GM21786 (cell line): Measurements from ENCODE around the gene TCAP.

Experiments
- ATAC-seq: cut with Tn5 transposase; IDR thresholded peaks from one replicate; pipeline ENCODE4 v1.9.1; 2021; ENCODE audit not compliant: unreplicated experiment

TCAP gene

DNA sequence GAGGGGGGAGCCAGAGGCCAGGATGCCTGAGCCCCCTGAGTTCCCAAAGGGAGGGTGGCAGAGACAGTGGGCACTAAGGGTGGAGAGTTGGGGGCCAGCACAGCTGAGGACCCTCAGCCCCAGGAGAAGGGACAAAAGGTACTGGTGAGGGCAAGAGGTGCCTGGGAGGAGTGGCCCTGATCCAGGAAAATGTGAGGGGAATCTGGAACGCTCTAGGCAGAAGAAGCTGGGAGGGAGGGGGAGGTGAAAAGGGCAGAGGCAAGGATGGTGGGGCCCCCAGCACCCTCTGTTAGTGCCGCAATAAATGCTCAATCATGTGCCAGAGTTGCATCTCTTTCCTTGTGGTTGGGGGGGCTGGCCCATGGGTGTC, 1.1 kb downstream of the TCAP start:
- no peak for ATAC-seq

DNA sequence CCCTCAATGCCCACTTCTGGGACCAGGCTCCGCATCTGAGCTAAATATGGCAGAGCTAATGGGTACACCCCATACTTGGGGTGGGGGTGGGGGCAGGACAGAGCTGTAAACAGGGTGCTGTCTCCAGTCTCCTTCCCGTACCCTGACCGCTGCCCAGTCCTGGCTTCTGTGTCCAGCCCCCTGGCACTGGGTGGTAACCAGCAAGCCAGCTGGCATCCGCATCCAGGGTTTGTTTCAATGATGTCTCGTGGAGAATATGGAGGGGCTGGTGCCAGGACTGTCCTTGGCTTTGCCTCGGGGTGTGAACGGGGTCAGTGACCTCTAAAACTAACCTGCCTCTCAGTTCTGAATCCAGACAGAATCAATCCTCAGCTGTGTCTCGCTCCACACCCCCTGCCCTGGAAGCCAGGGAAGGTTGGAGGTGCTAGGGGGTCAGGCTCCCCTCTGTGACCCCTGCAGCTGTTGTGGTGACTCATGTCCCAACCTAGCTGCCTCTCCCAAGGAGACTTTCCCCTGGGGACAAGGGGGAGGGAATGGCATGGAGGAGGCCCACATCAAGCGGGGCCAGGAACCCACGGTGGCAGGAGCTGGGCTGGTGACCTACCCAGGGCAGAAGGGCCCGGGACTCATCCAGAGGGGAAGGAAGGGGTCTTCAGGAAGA, 1.6 kb downstream of the TCAP start:
- no peak for ATAC-seq

DNA sequence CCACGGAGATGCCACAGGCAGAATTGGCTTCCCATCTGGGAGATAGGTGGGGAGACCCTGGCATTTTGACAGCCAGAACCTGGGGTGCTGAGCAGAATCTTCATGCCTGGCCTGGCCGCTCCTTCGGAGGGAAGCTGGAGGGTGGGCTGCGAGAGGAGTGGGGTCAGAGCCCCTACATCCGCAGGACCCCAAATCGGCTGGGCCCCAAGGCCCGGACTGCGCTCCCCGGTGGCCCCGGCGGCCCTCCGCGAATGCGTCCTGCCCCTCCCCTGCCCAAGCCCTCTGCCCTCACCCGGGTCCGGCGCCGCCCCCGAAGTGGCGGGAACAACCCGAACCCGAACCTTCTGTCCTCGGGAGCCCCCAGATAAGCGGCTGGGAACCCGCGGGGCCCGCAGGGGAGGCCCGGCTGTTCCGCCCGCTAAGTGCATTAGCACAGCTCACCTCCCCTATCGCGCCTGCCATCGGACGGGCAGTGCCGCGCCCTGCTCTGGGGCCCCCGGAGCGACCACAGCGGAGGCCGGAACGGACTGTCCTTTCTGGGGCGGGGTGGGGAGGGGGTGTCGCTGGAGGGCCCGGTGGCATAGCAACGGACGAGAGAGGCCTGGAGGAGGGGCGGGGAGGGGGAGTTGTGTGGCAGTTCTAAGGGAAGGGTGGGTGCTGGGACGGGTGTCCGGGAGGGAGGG, 2.3 kb downstream of the TCAP start:
- ATAC-seq: no peak

DNA sequence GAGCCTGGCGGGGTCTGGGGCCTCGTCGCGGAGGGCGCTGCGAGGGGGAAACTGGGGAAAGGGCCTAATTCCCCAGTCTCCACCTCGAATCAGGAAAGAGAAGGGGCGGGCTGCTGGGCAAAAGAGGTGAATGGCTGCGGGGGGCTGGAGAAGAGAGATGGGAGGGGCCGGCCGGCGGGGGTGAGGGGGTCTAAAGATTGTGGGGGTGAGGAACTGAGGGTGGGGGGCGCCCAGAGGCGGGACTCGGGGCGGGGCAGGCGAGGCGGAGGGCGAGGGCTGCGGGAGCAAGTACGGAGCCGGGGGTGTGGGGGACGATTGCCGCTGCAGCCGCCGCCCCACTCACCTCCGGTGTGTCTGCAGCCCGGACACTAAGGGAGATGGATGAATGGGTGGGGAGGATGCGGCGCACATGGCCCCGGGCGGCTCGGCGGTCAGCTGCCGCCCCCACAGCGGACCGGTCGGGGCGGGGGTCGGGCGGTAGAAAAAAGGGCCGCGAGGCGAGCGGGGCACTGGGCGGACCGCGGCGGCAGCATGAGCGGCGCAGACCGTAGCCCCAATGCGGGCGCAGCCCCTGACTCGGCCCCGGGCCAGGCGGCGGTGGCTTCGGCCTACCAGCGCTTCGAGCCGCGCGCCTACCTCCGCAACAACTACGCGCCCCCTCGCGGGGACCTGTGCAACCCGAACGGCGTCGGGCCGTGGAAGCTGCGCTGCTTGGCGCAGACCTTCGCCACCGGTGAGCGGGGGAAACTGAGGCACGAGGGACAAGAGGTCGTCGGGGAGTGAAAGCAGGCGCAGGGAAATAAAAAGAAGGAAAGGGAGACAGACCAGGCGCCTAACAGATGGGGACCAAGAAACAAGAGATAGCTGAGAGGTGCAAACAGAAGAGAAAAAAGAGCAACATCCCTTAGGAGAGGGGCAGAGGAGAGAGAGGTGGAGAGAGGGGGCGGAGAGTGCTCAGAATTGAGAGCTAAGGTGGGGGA, 3.1 kb downstream of the TCAP start, which contains the start of gene PNMT:
PNMT (plus strand) TSS at position 509 of the 980 bp plus-strand sequence; CDS start at position 532, 23 bp downstream.
- no peak for ATAC-seq

DNA sequence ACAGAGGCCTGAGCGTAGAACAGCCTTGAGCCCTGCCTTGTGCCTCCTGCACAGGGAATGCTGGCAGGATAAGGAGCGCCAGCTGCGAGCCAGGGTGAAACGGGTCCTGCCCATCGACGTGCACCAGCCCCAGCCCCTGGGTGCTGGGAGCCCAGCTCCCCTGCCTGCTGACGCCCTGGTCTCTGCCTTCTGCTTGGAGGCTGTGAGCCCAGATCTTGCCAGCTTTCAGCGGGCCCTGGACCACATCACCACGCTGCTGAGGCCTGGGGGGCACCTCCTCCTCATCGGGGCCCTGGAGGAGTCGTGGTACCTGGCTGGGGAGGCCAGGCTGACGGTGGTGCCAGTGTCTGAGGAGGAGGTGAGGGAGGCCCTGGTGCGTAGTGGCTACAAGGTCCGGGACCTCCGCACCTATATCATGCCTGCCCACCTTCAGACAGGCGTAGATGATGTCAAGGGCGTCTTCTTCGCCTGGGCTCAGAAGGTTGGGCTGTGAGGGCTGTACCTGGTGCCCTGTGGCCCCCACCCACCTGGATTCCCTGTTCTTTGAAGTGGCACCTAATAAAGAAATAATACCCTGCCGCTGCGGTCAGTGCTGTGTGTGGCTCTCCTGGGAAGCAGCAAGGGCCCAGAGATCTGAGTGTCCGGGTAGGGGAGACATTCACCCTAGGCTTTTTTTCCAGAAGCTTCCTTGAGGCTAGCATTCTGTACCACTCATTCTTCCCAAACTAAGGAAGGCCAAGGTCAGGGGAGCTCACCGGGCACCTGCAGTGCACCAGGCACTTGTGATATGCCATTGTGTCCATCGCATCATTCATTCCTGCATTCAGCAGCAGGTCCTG, 5.0 kb downstream of the TCAP start:
- ATAC-seq: no peak

DNA sequence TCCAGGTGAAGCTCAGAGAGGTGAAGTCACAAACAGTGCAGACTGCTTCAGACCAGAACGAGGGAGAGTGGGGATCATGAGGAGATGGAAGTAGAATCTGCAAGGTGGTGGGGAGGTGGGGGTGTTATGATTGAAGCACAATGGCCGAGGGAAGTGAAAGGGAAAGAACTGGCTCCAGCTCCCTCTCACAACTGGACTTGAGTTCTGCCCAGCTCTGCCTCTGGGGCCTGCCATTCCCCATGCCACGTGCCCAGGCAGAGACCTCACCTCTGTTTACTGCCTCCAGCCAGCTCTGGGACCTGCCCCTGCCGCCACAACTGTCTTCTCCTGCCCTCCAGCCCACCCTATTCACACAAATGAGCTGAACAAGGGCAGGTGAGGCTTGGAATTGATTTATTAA, 5.6 kb downstream of the TCAP start:
- ATAC-seq: no peak

DNA sequence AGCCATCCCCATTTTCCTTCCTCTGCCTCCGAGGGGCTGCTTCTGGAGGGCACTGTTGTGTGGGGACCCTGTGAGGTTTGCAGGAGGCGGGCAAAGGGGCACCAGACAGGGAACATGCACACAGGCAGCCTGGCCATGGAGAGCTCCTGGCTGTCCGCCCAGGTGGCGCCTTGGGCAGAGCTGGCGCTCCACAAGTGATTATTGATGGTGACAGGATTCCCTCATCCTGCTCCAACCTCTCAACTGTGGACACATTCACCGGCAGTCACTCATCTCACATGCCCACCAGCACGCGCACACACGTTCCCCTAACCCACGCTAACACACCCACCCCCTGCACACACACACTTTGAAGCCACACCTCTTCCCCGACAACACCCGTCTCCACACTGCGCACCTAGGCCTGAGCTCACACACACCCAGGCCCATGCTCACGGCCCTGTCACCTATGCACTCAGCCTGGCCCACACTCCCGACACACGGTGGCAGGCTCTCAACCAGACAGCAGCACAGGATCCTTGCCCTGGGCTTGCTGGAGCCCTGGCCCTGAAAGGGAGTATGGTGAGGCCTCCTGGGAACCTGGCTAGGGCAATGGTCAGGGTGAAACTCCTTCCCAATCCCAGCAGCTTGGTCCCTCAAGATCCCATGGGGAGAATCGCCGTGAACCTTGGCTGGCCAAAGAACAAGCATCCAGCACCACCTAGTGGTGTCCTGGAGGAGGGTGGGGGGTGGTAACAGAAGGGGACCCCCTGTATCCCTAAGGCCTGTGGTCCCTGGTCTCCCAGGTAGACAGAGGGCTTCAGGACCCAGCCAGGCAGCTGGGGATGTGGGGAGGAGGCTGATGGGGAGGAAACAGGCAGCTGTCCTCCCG, 6.7 kb downstream of the TCAP start:
- no peak for ATAC-seq

DNA sequence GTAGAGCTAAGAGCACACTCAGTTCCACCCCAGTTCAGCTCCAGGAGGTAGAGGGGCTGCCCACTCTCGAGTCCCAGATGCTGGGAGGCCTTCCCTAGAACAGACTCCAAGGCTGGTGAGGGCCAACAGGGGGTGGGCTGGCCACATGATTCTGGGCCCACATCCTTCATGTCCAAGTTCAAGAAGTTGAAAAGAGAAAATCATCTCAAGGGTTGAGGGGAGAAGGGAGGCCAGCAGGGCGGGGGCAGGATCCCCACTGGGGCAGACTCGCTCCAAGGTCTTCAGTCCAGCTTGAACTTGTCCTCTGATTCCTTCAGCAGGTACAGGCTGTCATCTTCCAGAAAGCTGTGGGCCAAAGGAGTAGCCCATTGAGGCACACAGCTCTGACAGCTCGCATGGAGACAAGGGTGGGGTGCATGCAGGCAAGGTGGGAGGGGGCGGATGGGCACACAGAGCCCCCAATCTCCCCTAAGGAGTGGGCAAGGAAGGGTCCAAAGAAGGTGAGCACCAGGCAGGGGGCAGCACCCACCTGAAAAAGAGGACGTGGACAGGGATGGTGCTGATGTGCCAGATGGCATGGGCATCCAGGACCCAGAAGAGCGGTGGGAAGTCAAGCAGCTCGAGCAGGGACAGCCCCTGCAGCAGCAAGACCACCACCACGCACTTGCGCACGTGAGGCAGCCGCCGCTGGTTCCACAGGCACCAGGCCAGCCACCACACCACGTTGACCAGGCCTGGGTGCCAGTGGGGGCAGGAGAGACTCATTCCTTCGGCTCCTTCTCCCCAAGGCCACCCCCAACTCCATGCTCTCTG, 7.6 kb downstream of the TCAP start:
- no peak for ATAC-seq

DNA sequence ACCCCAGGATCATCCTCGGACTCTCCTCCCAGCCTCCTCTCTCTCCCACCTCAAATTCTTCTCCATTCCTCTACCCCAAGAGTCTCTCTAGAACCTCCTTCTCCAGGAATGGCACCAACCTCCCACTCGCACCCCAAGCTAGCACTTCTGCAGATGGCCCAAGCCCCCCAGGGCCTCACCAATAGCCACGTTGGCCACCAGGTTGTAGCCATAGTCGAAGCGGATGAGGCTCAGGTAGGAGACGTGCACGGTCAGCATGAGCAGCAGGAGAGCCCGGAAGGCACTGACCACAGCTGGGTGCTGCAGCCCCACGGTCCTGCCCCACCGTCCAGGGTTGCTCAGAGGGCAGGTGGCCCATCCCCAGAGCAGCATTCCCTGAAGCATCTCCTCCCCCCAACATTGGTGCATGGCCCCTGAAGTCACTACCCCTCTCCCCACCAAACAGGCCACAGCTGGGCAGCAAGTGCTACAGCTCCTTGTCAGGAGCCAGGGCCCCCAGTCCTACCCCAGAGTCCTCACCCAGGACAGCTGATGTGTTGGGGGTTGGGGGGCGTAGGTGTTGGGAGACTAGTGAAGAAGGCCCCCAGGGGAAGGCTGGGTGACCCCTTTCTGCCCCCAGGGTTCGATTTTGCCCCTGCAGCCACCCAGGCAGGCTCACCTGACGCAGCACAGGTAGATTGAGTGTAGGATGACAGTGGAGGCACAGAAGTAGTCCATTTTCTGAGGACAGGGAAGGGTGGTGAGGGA, 8.4 kb downstream of the TCAP start:
- ATAC-seq: no peak

DNA sequence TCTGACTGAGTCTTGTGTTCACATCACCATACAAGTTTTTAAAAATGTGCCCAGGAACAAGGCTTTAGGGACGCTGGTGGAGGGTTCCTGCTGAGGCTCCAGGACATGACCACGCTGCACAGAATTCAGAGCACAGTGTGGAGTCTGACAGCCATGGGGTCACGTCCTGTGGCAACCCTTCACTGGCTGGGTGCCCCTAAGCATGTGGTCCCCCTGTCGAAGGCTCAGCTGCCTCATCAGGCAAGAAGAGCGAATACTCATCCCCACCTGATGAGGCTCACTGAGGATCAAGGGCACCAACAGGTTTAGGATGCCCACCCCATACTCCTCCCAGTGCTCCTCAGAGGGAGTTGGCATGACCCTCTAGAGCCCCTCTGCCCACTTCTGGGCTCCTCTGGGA, 9.0 kb downstream of the TCAP start:
- ATAC-seq: no peak

DNA sequence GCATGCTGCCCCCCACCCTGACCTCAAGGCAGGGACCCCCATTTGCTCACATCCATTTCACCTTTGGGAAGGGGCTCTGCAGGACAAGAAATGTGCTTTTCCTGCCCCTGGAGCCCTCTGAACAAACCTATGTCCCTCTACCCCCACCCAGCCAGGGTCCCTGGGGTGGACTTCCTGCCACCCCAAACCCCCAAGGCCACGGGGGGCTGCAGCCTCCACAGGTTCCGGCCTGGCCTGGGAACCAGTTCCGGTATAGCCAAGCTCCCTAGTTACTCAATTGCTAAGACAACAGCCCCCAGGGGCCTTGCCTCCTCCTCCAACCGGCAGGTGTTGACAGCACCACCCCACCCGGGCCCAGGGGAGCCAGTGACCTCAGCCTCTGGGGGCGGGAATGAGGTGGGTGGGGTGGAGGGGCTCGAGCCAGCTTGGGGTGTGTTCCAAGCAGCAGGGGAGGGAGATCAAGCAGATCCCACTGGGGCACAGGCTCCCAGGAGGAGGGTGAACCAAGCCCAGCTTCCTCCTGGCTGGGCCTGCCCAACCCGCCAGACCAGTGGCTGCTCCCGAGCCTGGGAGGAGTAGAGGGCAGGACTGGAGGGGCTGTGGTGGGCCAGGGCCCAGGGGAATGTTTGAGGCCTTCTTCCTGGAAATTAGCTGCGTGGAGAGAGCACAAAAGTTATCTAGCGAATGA, 9.7 kb downstream of the TCAP start:
- ATAC-seq: no peak

DNA sequence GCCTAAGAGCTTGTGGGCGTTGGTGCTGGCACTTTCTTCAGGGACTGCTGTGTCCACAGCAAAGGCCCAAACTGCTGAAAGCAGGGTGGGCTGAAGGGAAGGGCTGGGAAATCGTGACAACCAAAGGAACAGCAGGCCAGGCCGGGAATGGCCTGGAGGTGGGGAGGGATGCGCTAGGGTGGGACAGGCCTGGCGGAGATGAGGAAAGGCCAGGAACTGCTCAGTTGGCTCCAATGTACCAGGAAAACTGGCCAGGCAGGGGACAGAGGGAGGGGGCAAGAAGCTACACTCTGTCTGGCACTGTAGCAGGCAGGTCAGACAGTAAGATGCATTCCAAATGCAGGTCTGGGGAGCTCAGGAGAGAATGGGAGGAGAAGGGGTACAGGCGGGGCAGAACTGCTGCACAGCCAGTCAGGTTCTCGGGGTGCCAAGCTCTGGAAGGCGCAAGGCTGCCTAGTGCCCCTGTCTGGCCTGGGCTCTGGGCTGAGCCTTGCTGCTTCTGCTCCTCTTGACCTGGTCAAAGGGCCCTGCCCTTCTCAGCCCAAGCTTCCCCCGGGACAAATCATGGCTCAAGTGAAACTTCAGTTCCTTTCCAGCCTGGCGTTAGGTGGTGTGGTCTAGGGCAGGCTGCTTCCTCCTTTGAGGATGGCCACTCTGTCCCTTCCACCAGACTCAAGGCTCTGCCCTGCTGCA, 10.4 kb downstream of the TCAP start:
- ATAC-seq: peak; percentile 11

DNA sequence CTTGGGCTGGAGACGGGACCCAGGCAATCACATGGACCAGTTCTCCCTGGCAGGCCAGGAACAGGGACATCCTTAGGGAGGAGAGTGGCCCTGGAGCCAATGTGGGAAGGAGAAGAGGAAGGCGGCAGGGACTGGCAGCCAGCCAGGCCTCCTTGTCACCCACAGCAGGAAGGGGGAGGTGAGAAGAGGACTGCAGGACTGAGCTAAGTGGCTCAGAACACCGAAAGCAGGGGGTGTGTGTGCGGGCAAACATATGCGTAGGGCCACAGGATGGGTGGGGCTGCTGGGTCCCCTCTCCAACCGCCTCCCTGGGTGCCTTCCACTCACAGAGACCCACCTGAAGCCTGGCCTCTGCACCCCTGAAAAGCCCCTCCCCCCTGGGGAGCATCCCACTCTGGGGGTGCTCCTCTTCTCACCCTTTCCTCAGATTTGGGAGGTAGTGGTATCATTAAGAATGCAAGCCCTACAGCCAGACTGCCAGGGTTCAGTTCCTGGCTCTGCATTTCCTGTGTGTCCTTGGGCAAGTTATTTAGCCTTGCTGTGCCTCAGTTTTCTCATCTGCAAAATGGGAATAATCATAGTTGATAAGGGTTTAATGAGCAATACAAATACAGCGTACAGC, 11.2 kb downstream of the TCAP start:
- ATAC-seq: peak; percentile 43

DNA sequence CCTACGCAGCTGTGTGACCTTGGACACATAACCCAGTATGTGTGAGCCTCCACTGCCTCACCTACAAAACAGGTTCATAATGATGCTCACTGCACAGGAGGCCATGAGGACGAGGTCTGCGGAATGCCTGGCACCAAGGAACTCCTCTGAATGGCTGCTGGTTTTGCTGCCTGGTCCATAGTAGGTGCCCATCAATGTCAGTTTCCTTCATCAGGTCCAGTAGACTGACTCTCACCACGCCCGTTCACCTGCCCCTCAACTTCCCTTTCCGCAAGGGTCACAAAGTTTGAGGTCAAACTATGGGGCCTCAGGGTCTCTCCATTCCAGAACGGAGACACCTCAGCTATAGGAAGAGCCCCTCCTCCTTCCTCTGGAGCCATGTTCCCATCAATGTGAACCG, 11.9 kb downstream of the TCAP start:
- ATAC-seq: no peak

DNA sequence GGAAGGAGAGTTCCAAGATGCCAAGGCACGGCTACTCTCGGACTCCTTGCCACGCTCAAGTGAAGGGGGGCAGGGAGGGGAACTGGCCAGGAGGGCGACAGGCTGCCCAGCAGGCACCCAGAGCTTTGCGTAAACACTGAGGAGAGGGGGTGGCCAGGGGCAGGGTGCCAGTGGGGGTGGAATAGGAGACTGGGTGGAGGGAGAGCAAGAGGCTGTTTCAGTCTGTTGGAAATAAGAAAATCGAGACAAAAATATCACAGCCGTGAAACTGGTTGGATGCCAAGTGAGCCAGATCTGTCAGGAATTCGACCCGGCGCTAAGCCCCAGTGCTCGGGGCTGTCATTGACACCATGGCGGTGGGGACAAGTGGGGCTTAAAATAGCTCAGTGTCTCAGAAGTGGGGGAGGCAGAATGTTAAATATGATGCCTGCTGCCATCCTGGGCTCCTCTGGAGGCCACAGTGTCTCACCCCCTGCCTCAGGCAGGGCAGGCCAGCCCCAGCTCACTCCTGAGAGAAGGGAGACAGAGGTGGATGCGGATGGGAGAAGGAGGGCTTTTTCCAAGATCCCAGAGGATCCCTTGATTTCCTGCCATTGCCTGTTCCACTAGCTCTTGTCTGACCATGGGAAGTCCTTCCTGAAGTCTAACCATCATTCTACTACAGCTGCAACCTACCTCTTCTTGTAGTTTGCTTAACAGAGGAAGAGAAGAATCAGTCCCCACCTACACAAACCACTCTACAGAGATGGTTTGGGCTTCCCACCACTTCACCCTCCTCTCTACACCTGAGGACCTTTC, 12.6 kb downstream of the TCAP start:
- no peak for ATAC-seq
